HepG2 (cell line): ENCODE results near the gene SLC17A5. TPM values are rescaled to one million over a fixed set of nuclear protein-coding genes. Genes with fewer than 3 reads are reported as not detected.

Experiments used
- AGO1 ChIP-seq: fragments of 200-400 bp; formaldehyde crosslinking; IDR thresholded peaks from 2 replicates; pipeline ENCODE4 v1.6.1; 2017; ENCODE audit warnings: mild to moderate bottlenecking, low read depth, low read length, moderate library complexity; ENCODE audit not compliant: poor library complexity, severe bottlenecking
- DDIT3 ChIP-seq: sonication (generic); formaldehyde crosslinking; IDR thresholded peaks from 2 replicates; pipeline ENCODE4 v1.4.0; 2020; ENCODE audit warnings: mild to moderate bottlenecking, missing genetic modification reagents
- DMTF1 ChIP-seq: sonication (generic); formaldehyde crosslinking; IDR thresholded peaks from 2 replicates; pipeline ENCODE4 v1.4.0; 2020; ENCODE audit warnings: mild to moderate bottlenecking, missing genetic modification reagents
- ERF ChIP-seq: IDR thresholded peaks from 2 replicates; pipeline ENCODE4 v1.6.1; 2018; ENCODE audit warnings: missing biosample characterization, missing genetic modification reagents
- GLI4 ChIP-seq: sonication (generic); formaldehyde crosslinking; IDR thresholded peaks from 2 replicates; pipeline ENCODE4 v1.5.1; 2020; ENCODE audit warnings: missing genetic modification reagents, mild to moderate bottlenecking, moderate library complexity, borderline replicate concordance
- HHEX ChIP-seq: IDR thresholded peaks from 2 replicates; pipeline ENCODE4 v1.6.1; 2016; ENCODE audit warnings: control low read depth
- HNRNPL ChIP-seq: fragments of 200-400 bp; formaldehyde crosslinking; IDR thresholded peaks from 2 replicates; pipeline ENCODE4 v1.6.1; 2017; ENCODE audit warnings: mild to moderate bottlenecking, low read depth, low read length
- IRF2 ChIP-seq: IDR thresholded peaks from 2 replicates; pipeline ENCODE4 v1.6.1; 2018; ENCODE audit warnings: missing genetic modification reagents, missing compliant biosample characterization
- KLF16 ChIP-seq, 2 experiments: sonication (generic) in 1 of 2; formaldehyde crosslinking in 1 of 2; IDR thresholded peaks; 2 replicates each; pipeline versions ENCODE4 v1.6.1 to v1.8.0; 2016 to 2023; ENCODE audit warnings: missing genetic modification reagents in 2 of 2, missing compliant biosample characterization in 1 of 2
- NCOR1 ChIP-seq: fragments of 200-600 bp; sonication (generic); IDR thresholded peaks from 2 replicates; pipeline ENCODE4 v1.7.0; 2017; ENCODE audit warnings: antibody characterized with exemption, low read length, borderline replicate concordance
- NFIC ChIP-seq: IDR thresholded peaks from 2 replicates; pipeline ENCODE4 v1.6.1; 2012; ENCODE audit warnings: mild to moderate bottlenecking, low read length, inconsistent platforms
- RARA ChIP-seq: IDR thresholded peaks from 2 replicates; pipeline ENCODE4 v1.6.1; 2016; ENCODE audit warnings: missing genetic modification reagents, missing compliant biosample characterization
- SIN3A ChIP-seq: IDR thresholded peaks from 2 replicates; pipeline ENCODE4 v1.6.1; 2011; ENCODE audit warnings: low read depth, mild to moderate bottlenecking, control low read depth, low read length, borderline replicate concordance
- ZGPAT ChIP-seq: IDR thresholded peaks from 2 replicates; pipeline ENCODE4 v1.6.1; 2016; ENCODE audit warnings: mild to moderate bottlenecking
- polyA plus RNA-seq, 8 experiments: library from polyadenylated mRNA; depleted of rRNA in 3 of 8; stranded (reverse) in 7 of 8; unstranded in 1 of 8; fragments of >200 nt; fragmentation: Illumina TruSeq in 4 of 8; extraction: Trizol in 4 of 8; gene quantifications; 2 replicates each; pipeline versions ENCODE4 v1.2.1 to v1.2.3, GENCODE V29; 2011 to 2016; ENCODE audit warnings: low read depth in 4 of 8, missing spikeins in 1 of 8, mixed read lengths in 1 of 8; ENCODE audit not compliant: insufficient read depth in 1 of 8
- total RNA-seq, 5 experiments: library from RNA; depleted of rRNA; stranded (reverse); fragments of >200 nt; fragmentation: Illumina TruSeq; extraction: Trizol; gene quantifications; 2 replicates each; pipeline ENCODE4 v1.2.3, GENCODE V29; 2016; ENCODE audit warnings: low read depth in 1 of 5
- TF ChIP-seq, protein P1 (sequence below): IDR thresholded peaks from 2 replicates; pipeline ENCODE4 v1.6.1; 2016; ENCODE audit warnings: missing genetic modification reagents, missing compliant biosample characterization
- TF ChIP-seq, protein P2 (sequence below): sonication (generic); formaldehyde crosslinking; IDR thresholded peaks from 2 replicates; pipeline ENCODE4 v1.4.0; 2020; ENCODE audit warnings: mild to moderate bottlenecking, missing genetic modification reagents
- TF ChIP-seq, protein P3 (sequence below): sonication (generic); formaldehyde crosslinking; IDR thresholded peaks from 2 replicates; pipeline ENCODE4 v1.5.1; 2020; ENCODE audit warnings: mild to moderate bottlenecking, missing genetic modification reagents, moderate library complexity

Gene SLC17A5
- total and polyA plus RNA-seq, 2 of the 13 experiments (the other 11 are each of a cell fraction or from before 2014, with no cell fraction given) = 18.3 to 20.5 TPM

GRCh38 chr6:73585566-73586415 is 68.0 kb downstream of the SLC17A5 start (continued):
- TF ChIP-seq, protein P1, sequence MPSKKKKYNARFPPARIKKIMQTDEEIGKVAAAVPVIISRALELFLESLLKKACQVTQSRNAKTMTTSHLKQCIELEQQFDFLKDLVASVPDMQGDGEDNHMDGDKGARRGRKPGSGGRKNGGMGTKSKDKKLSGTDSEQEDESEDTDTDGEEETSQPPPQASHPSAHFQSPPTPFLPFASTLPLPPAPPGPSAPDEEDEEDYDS (CRISPR knock-in tag) = peak; percentile 57
- TF ChIP-seq DMTF1 (CRISPR knock-in tag) (no peak), RARA (CRISPR knock-in tag) (peak; percentile 62), NCOR1 (0 out of 2 replicates have a peak, but pooled peaks have one; percentile 42), SIN3A (0 out of 2 replicates have a peak, but pooled peaks have one; percentile 29), HHEX (no peak), AGO1 (no peak), HNRNPL (no peak), NFIC (peak; percentile 95), ERF (CRISPR knock-in tag) (no peak), KLF16 (CRISPR knock-in tag; IDR thresholded peaks at IDR 0.05) (no peak), GLI4 (CRISPR knock-in tag) (0 out of 2 replicates have a peak, but pooled peaks have one; percentile 8), ZGPAT (peak; percentile 58), IRF2 (CRISPR knock-in tag) (peak; percentile 96), DDIT3 (no peak)
- TF ChIP-seq, protein P2, sequence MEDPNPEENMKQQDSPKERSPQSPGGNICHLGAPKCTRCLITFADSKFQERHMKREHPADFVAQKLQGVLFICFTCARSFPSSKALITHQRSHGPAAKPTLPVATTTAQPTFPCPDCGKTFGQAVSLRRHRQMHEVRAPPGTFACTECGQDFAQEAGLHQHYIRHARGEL (CRISPR knock-in tag) = no peak
- TF ChIP-seq, protein P3, sequence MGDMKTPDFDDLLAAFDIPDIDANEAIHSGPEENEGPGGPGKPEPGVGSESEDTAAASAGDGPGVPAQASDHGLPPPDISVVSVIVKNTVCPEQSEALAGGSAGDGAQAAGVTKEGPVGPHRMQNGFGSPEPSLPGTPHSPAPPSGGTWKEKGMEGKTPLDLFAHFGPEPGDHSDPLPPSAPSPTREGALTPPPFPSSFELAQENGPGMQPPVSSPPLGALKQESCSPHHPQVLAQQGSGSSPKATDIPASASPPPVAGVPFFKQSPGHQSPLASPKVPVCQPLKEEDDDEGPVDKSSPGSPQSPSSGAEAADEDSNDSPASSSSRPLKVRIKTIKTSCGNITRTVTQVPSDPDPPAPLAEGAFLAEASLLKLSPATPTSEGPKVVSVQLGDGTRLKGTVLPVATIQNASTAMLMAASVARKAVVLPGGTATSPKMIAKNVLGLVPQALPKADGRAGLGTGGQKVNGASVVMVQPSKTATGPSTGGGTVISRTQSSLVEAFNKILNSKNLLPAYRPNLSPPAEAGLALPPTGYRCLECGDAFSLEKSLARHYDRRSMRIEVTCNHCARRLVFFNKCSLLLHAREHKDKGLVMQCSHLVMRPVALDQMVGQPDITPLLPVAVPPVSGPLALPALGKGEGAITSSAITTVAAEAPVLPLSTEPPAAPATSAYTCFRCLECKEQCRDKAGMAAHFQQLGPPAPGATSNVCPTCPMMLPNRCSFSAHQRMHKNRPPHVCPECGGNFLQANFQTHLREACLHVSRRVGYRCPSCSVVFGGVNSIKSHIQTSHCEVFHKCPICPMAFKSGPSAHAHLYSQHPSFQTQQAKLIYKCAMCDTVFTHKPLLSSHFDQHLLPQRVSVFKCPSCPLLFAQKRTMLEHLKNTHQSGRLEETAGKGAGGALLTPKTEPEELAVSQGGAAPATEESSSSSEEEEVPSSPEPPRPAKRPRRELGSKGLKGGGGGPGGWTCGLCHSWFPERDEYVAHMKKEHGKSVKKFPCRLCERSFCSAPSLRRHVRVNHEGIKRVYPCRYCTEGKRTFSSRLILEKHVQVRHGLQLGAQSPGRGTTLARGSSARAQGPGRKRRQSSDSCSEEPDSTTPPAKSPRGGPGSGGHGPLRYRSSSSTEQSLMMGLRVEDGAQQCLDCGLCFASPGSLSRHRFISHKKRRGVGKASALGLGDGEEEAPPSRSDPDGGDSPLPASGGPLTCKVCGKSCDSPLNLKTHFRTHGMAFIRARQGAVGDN = no peak
